ENCODE data around the gene TRIM63.
"Not testable (repeated sequence)": the region's sequence is repeated elsewhere in the genome, so short reads cannot be mapped to it uniquely, and the experiment has no call there.

The TRIM63 gene

DNA sequence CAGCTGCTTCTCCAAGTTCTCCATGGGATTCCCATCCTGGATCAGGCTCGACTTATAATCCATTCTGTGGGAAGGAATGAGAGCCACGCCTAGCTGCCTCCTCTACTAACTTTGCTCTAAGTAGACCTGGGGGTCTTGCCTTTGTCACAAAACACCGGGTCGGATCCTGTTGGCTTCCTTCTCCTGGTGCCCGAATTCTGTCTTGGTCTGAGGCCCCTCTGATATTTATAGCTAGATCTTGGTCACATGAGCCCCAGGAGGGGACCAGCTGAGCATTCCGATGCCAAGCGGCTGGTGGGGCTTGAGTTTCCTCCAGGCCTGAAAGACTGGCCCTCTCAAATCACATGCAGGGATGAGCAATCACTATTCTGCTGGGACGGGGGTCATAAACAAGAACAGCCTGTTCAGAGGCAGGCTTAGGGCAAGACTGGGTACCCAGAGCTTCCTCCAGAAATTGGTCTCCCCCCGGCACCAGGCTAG is at the start of gene TRIM63:
TSS of gene TRIM63 (minus strand) at position 199 of the 480 bp plus-strand sequence. CDS start at position 63, 136 bp downstream.
- DNase-seq (ENCODE audit: low spot score), result no peak

DNA sequence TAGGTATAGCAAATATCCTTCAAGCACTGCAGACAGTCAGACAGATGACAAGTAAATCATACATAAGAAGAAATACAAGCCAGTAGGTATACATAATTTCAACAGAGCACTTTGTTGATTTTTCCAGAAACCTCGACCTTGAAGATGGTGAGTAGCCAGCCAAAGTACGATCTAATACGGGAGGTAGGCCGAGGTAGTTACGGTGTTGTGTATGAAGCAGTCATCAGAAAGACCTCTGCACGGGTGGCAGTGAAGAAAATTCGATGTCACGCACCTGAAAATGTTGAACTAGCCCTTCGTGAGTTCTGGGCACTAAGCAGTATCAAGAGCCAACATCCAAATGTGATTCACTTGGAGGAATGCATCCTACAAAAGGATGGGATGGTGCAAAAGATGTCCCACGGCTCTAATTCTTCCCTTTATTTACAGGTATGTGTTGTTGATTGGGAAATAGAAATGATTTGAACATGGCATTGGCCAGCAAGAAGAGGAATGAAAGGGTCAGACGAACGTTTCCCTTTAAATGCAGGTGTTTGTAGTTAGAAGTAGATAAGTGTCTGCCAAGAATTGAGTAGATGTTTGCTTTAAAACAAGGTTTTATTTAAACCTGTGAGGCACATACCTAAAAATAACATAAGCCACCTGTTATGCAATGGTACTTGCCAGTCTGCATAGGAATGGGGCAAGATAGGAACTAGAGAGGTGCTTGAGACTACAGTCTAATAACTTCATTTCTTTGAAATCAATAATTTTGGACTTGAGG is 46.9 kb upstream of the TRIM63 start:
- no peak for DNase-seq (ENCODE audit: low spot score)

DNA sequence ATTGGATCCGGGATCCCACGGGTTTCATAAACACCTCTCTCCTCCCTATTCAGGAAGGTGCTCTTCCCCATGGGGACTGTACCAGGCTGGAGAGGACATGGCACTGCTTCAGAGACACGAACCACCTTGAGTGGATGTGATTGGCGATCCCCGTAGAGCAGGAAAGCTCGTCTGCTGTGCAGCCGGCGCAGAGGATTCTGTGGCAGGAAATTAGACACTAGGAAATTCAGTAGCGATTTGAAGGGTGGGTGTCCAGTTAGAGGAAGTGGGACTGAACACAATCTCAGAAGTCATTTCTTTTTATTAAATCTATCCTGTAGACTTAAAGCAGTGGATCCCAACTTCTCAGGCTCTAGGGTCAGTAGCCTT is 45.0 kb upstream of the TRIM63 start:
- DNase-seq (ENCODE audit: low spot score), result no peak

DNA sequence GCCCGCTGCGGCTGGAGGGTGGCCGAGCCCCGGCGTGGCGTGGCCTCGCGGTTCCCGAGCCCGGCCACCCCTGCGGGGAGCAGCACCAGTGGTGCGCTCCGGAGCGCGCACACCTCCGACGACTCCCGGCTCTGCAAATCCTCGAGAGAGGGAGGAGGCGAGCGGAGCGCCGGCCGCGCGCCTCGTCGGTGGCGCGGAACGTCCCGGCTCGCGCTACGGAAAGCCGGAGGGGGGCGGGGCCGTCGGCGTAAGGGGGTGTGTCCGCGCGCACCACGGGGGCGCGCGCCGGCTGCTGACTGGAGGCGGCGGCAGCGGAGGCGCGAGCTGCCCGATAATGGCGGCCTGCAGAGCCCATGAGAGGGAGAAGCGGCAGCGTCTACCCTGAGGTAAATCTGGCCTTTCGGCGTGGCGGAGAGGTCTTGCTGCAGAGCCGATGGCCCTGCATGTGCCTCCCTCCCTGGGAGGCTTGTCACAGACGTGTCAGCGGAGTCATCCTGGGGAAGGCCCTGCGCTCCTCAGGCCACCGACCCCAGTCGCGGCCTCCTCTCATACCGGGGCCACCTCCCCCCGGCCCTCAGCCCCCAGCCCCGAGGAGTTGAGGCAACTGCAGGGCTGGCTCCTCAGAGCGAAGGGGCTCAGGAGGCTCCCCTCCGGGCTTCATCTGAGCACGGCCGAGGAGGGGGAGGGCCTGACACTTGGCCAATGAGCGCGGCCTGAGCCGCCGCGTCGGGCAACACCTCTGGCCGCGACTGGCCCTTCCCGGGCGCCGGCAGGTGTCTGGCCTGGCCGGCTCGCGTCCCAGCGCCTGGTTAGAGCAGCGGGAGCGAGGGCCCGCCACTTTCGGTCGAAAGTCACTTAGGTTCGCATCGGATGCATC is 44.3 kb upstream of the TRIM63 start, which contains the start of gene PDIK1L:
TSS of gene PDIK1L (plus strand) at position 295 of the 877 bp plus-strand sequence. CDS start 2,485 bp downstream, outside the sequence.
- DNase-seq (ENCODE audit: low spot score), result peak; percentile 98

DNA sequence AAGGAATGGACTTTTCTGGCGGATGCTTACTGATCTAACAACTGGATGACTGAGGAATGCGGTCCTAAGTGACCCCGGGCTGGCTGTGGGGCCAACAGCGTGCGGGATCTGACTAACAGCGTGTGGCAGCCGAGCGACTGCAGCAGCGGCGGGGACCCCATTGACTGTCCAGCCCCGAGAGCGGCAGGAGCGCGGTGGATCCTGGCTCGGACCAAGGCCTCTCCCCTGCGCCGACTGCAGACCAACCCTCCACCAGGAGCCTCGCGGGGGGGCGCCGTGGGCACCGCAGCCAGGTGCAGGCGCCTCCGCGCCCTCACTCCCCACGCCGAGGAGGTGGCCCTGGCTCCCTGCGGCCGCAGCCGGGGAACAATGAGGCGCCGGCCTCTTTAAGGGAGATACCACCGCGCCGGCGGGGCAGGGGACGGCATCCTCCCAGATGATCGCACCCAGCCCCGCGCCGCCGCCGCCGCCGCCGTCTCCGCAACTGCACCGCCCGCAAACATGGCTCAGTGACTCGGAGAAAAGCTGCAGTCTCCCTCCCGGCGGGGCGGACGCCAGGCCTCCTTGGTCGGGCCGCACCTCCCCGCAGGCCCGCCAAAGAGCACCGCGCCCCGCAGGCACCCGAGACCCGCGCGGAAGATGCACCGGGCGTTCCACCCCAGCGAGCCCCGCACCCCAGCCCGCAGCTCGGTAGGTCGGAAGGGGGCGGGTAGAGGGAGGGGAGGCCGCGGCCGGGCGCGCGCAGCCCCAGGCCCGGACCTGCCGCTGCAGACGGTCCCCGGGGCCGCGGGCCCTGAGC is 43.5 kb upstream of the TRIM63 start:
- peak; percentile 84 for DNase-seq (ENCODE audit: low spot score)

DNA sequence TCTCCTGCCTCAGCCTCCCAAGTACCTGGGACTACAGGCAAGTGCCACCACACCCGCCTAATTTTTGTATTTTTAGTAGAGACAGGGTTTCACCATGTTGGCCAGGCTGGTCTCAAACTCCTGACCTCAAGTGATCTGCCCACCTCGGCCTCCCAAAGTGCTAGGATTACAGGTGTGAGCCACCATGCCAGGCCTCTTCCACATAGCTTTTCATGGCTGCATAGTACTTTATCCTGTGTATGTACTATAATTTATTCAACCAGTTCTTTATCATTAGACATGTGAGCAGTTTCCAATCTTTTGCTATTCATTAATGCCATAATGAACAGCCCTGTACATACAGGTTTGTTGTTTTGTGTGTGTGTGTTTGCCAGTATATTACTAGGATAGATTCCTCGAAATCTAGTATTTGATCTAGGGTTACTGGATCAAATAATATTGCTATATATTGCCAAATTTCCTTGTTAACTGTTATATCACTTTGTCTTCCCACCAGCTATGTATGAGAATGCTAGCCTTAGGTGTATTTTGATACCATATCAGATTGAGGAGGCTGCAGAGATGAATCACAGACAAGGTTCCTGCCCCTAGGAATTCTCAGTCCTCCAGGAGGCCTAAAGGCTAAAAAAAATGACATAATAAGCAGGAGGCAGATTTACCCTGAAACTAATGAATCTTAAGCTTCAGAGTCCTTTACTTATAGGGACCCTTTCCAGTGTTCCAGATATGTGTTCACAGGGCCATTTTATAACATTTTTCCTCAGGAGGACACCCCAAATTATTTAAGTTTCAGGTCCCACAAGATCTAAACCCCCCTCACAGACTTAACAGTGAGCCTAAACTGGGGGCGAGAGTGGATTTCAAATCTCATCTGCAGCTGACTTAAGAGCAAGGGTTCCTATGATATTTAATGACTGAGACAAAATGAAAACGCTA is 42.1 kb upstream of the TRIM63 start:
- no peak for DNase-seq (ENCODE audit: low spot score)

DNA sequence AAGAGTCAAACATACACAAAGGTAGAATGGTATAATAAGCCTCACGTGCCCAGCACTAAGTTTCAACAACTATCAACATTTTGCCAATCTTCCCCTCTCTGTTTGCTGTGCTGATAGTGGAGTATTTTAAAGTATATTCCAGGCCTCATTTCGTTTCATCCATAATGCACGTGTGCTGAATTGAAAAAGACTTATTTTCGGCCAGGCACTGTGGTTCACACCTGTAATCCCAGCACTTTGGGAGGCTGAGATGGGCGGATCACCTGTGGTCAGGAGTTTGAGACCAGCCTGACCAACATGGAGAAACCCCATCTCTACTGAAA is 37.8 kb upstream of the TRIM63 start:
- not testable (repeated sequence) for DNase-seq (ENCODE audit: low spot score)

DNA sequence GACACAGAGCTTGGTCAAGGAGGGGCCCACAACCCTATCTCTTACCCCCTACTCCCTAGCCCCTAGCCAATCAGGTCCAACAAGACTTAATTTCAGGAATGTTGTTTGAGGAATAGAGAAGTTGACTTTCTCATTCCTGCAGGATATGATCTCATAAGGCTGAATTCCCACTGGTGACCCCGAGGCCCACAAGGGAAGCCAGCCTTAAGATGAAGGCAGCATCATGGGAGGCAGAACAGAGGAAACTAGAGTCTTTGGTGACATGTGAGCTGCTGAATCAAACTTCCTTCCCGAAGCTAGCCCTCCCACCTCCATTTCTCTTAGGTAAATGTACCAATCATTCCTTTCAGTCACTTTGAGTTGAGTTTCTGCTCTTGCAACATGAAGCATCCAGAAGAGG is 35.1 kb upstream of the TRIM63 start:
- DNase-seq (ENCODE audit: low spot score), result no peak

DNA sequence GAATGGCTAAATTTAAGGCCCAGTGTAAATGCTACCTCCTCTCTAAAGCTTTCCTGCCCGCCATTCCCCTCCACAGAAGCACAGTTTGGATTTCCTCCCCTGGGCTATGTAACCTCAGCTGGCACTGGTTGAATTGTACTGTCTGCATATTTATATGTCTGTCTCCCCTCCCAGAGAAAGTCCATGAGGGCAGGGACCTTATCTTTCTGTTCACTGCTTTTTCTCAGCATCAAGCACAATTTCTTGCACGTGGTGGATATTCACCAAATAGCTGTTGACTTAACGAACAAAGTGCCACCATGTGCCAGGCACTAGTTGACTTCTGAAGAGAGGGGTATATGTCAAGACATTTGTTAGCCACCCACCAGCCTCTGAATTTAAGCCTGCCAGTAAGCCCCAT is 34.7 kb upstream of the TRIM63 start:
- no peak for DNase-seq (ENCODE audit: low spot score)

DNA sequence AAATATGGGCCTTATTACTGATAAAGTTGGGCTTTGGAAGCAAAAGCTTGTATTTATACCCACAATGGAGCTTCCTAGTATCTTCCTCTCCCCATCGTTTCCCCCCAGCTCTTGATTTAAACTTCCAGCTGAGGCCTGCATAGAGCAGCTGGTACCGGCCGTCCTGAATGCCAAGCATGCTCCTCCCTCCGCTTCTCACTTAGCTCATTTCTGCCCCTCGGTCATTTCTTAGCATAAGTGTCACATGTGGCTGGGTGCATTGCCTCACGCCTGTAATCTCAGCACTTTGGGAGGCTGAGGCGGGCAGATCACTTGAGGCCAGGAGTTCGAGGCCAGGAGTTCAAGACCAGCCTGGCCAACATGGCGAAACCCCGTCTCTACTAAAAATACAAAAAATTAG is 32.8 kb upstream of the TRIM63 start:
- not testable (repeated sequence) for DNase-seq (ENCODE audit: low spot score)

DNA sequence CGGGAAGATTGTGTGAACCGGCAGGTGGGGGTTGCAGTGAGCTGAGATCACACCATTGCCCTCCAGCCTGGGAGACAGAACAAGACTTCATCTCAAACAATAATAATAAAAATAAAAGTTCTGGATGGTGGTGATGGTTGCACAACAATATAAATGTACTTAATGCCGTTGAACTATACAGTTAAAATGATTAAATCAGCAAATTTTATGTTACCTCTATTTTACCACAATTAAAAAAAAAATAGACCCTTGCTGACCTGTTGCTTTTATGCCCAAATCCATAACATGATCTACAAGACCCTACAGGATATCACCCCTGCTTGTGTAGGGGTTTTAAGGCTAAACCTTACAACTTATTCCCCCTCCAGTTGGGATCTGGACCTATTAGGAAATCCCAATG is 32.4 kb upstream of the TRIM63 start:
- DNase-seq (ENCODE audit: low spot score), result no peak

DNA sequence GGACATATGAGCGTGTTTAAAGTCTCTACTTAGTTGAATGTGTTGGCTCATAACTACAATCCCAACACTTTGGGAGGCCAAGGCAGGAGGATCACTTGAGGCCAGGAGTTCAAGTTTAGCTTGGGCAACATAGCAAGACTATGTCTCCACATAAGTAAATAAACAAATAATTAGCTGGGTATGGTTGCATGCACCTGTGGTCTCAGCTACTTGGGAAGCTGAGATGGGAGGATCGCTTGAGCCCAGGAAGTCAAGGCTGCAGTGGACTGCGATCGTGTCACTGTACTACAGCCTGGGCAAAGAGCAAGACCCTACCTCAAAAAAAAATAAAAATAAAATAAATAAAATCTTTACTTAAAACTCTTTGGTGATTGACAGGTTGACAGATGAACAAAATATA is 31.2 kb upstream of the TRIM63 start:
- no peak for DNase-seq (ENCODE audit: low spot score)

DNA sequence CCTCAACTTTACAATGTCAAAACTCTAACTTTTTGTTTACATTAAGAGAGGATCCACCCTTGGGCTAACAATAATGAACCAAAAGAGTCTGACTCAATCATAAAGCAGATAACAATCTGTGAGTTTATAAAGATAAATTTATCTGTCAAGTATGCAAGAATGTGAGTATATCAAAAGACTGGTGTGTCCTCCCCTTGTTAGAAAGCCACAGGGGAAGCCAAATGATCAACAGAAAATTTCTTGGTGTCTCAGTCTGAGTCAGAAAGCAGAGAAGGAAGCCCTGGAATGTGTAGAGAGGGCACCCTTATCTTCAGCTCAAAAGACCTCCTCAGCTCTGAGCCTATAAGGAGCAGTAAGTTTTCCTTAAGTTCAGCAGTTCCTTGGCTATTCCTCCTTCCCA is 30.3 kb upstream of the TRIM63 start:
- DNase-seq (ENCODE audit: low spot score), result peak; percentile 55

DNA sequence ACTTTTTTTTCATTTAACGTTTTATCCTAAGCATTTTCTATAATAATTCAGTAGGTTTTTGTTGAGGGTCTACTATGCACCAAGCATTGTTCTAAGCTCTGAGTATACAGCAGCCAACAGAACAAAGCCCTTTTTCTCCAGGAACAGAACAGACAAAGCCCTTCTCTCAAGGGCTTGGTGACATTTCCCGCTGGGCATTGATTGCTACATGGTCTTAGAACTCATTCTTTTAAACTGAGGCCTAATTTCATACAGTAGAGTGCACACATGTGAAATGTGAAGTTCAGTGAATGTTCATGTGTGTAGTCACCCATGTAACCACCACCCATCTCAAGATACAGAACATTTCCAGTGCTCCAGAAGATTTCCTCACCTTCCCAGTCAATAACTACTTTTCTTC is 29.0 kb upstream of the TRIM63 start:
- no peak for DNase-seq (ENCODE audit: low spot score)

DNA sequence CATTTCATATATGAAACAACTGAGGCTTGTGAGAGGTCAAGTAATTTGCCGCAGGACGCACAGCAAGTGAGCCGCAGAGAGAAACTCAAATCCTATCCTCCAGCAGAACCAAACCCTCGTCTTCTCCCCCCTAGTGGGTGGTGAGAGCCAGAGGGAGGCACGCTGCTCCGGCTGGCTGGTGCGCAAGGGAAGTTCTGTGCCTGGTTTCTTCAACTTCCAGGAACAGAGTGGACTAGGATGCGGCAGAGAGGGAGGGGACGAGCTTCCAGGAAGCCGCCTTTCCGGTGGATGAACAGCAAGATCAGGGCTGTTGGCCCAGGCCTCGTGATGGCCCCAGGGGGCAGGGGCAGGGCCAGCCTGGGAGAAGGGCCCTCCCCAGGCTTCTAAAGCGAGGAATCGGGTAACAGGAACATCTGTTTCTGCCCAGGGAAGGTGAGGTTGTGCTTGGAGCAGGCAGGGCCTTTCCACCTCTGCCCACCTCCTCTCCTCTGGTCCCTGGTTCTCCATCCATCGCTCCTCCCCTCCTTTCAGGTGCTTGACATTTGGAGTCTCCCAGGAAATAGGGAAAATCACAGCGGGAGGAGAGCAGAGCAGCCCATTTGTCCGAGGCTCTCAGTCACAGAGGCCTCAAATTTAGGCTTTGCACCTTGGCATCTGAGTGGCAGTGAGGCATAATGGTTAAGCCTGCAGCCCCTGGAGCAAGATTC is 27.4 kb upstream of the TRIM63 start:
- DNase-seq (ENCODE audit: low spot score), result peak; percentile 46

DNA sequence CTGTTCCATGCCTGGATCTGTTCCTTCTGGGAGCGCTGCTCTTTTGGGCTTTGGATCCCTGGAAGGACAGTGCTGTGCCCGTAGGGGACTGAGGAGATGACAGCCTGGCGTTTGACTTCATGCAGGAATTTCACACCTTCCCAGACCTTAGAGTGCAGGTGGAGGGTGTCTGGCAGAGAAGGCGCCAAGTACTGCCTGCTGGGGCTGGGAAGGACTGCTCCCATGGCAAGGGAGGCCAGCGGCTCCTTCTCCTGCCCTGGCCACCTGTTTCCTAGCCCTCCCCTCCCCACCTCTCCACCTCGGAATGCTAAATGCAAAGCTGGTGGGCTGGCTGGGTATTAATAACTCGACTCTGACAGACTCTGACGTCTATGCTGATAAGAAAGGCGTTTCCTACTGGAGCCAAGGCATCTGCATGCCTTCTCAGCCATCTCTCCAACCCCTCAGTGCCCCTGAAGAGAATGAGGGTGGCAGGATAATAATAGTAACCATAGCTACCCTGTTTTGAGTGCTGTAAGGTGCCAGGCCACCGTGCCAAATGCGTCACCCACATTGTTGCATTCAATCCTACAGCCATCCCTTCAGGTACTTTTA is 26.7 kb upstream of the TRIM63 start:
- no peak for DNase-seq (ENCODE audit: low spot score)

DNA sequence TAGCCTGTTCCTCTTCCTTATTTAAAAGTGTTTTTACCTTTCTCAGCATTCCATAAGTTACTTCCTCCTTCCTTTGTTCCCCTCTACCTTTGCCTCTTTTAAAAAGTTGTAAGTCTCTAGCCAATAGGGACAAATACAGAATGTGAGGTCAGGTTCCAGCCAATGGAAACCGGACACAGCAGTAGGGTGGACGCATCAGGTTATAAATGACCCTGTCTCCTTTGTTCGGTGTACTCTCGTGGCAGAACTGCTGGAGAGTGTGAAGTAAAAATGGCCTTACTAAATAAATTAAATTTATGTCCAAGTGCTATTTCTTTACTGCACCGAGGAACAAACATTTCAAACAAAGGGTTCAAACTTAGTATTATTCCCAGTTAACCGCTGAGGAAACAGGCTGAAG is 26.1 kb upstream of the TRIM63 start:
- not testable (repeated sequence) for DNase-seq (ENCODE audit: low spot score)

DNA sequence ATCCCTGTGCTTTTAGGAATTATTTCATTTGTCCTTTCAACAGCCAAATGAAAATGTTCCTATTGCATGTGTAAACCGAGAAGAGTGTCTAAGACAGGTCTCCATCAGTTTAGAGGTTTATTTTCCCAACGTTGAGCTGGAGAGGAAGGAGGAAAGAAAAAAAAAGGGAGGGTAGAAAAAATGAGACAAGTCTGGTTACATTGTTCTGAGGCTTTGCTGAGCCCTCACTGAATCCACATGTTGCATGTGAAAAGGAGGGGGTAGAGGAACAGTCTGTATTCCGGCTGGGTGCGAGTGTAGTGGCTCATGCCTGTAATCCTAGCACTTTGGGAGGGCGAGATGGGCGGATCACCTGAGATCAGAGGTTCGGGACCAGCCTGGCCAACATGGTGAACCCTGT is 25.0 kb upstream of the TRIM63 start:
- no peak for DNase-seq (ENCODE audit: low spot score)

DNA sequence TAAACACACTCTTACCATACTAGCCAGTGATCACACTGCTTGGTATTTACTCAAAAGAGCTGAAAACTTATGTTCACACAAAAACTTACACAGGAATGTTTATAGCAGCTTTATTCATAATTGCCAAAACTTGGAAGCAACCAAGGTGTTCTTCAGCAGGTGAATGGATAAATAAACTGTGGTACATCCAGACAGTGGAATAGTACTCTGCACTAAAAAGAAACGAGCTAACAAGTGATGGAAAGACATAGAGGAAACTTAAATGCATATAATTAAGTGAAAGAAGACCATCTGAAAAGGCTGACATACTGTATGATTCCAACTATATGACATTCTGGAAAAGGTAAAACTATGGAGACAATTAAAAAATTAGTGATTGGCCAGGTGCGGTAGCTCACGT is 23.5 kb upstream of the TRIM63 start:
- no peak for DNase-seq (ENCODE audit: low spot score)

DNA sequence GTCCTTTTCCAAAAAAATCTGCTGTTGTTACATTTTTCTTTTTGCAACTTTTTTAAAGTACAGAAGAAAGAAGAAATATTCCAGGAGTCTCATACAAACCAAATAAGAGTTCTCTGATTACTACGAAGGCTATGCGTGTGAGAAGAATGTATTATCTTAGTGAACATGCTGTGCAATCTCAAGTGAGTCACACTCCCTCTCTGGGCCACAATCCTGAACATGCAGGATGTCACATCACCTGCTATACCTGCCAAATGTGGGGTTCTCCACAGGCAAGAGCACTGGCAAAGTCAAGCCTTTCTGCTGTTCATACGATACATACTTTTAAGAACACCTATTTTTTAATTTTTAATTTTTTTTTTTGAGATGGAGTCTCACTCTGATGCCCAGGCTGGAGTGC is 21.7 kb upstream of the TRIM63 start:
- DNase-seq (ENCODE audit: low spot score), result no peak

Data from AG20443 (cell line).